IPS-20b (cell line): Measurements from ENCODE around the gene SRGAP3.

Experiments
- H3K27ac ChIP-seq: one replicate; pipeline ENCODE4 v1.5.1; 2013; ENCODE audit warnings: low read length
- H3K27me3 ChIP-seq: 2 replicates; pipeline ENCODE4 v1.6.1; 2013; ENCODE audit warnings: mild to moderate bottlenecking, low read length, inconsistent platforms; ENCODE audit not compliant: insufficient read depth
- H3K36me3 ChIP-seq: 2 replicates; pipeline ENCODE4 v1.6.1; 2013; ENCODE audit warnings: low read depth, mild to moderate bottlenecking, inconsistent platforms, low read length, moderate library complexity; ENCODE audit not compliant: insufficient read depth
- H3K4me1 ChIP-seq: 2 replicates; pipeline ENCODE4 v1.6.1; 2013; ENCODE audit warnings: mild to moderate bottlenecking, control low read depth, inconsistent platforms, low read length, moderate library complexity; ENCODE audit not compliant: insufficient read depth
- H3K4me3 ChIP-seq: 2 replicates; pipeline ENCODE4 v1.5.1; 2013; ENCODE audit warnings: mild to moderate bottlenecking, low read length, inconsistent platforms
- H3K9ac ChIP-seq: 2 replicates; pipeline ENCODE4 v1.6.1; 2013; ENCODE audit warnings: low read depth, mild to moderate bottlenecking, inconsistent platforms, low read length, moderate library complexity
- H3K9me3 ChIP-seq: 2 replicates; pipeline ENCODE4 v1.6.1; 2013; ENCODE audit warnings: mild to moderate bottlenecking, low read depth, low read length, inconsistent platforms; ENCODE audit not compliant: insufficient read depth

SRGAP3 gene

DNA sequence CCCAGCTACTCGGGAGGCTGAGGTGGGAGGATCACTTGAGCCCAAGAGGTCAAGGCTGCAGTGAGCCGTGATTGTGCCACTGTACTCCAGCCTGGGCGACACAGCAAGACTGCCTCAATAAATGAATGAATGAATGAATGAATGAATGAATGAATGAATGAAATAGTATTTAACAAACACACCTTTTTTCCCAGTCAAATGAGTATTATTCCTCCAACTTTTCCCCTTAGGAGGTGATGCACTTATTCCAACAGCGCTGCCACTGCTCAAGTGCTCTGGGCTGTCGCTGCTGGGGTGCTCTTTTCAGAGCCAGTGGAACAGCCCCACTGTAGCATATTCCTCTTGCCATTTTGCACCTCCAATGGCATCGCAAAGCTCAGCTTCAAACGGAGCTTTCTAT is 219.4 kb downstream of the SRGAP3 start:
- no peaks in the 10 kb centered on the region for H3K4me1 ChIP-seq
- H3K9ac ChIP-seq: no peak overlapping the region
- H3K4me3 ChIP-seq: no peak overlapping the region
- H3K36me3 ChIP-seq: no peaks in the 10 kb centered on the region
- H3K27ac ChIP-seq: no peak overlapping the region
- H3K27me3 ChIP-seq: no peaks in the 10 kb centered on the region
- no peaks in the 10 kb centered on the region for H3K9me3 ChIP-seq

DNA sequence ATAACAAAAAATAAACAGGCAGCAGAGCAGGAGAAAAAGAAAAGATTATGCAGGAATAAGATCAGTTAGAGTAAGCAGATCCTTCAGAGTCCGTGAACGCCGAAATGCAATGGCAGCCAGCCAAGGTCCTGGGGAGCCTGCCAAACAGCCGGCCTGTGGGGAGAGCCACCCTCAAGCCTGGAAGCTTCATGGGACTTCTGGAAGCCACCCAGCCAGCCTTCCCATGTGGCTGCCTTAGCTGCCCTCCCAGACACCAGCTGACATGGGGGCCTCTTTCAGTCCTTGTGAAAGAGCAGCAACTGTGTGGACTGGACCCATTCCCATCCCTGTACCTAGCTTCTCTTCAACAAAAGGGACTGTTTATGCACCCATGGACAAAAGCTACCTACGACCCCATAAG is 221.3 kb downstream of the SRGAP3 start:
- no peaks in the 10 kb centered on the region for H3K9me3 ChIP-seq
- H3K27me3 ChIP-seq: no peaks in the 10 kb centered on the region
- no peak overlapping the region for H3K4me3 ChIP-seq
- H3K36me3 ChIP-seq: no peaks in the 10 kb centered on the region
- no peak overlapping the region for H3K27ac ChIP-seq
- H3K9ac ChIP-seq: no peak overlapping the region
- no peaks in the 10 kb centered on the region for H3K4me1 ChIP-seq

DNA sequence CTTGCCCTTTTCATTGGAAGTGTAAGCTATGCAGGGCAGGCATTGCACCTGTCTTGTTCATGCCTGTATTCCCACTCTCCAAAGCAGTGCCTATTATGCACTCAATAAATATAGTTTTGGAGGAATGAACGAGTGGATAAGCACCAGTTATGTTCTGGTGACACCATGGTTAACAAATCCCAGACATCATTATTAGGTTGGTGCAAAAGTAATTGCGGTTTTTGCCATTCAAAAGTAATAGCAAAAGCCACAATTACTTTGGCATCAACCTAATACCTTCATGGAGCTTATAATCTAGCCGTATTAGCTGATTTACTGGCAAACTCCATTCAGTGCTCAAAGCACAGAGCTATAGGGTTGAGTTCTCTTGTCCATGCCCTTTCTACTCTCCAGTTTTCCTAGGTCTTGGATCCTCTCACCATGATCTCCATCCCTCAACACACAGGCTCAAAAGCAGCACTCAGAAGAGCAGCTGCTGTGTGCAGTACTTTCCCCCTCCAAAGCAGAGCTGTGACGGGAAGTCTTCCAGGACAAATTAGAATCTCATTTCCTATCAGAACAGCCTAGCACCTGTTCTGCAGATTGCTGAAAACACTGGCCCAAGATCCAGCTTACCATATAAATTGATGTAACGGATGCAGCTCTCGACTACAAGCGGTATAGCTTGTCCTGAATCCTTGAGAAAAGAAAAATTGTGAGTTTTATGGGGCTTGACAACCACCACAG is 223.0 kb downstream of the SRGAP3 start:
- Histone ChIP-seq H3K4me3 (no peak overlapping the region), H3K27me3 (no peaks in the 10 kb centered on the region), H3K9ac (no peak overlapping the region), H3K9me3 (no peaks in the 10 kb centered on the region), H3K36me3 (no peaks in the 10 kb centered on the region), H3K4me1 (no peaks in the 10 kb centered on the region), H3K27ac (no peak overlapping the region)

DNA sequence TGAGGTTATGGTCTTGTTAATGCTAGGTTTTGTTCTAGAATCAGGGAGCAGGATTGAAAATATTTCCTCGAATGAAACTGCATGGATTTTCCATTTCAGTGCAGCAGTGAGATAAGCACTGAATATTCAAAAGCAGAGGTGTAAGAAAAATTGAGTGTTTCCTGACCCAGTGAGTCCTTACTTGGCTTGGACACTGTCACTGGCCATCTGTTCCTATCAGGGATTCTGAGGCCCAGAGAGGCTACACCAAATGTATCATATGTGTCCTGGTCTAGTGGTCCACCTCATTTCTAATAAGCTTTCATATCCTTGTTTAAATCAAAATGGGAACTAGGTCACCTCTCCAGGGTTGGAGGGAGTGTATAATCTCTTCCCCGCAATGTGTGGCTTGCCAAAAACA is 225.1 kb downstream of the SRGAP3 start:
- Histone ChIP-seq H3K27ac (no peak overlapping the region), H3K36me3 (no peaks in the 10 kb centered on the region), H3K9ac (no peak overlapping the region), H3K9me3 (no peaks in the 10 kb centered on the region), H3K27me3 (no peaks in the 10 kb centered on the region), H3K4me3 (no peak overlapping the region), H3K4me1 (no peaks in the 10 kb centered on the region)

- H3K27me3 ChIP-seq: no peaks in the 10 kb centered on the region
- no peaks in the 10 kb centered on the region for H3K4me1 ChIP-seq
- no peak overlapping the region for H3K27ac ChIP-seq
- H3K36me3 ChIP-seq: no peaks in the 10 kb centered on the region
- H3K9me3 ChIP-seq: no peaks in the 10 kb centered on the region
- no peak overlapping the region for H3K9ac ChIP-seq
- no peak overlapping the region for H3K4me3 ChIP-seq
Observed at GRCh38 chr3:9023226-9023590, 226.2 kb downstream of the SRGAP3 start.

DNA sequence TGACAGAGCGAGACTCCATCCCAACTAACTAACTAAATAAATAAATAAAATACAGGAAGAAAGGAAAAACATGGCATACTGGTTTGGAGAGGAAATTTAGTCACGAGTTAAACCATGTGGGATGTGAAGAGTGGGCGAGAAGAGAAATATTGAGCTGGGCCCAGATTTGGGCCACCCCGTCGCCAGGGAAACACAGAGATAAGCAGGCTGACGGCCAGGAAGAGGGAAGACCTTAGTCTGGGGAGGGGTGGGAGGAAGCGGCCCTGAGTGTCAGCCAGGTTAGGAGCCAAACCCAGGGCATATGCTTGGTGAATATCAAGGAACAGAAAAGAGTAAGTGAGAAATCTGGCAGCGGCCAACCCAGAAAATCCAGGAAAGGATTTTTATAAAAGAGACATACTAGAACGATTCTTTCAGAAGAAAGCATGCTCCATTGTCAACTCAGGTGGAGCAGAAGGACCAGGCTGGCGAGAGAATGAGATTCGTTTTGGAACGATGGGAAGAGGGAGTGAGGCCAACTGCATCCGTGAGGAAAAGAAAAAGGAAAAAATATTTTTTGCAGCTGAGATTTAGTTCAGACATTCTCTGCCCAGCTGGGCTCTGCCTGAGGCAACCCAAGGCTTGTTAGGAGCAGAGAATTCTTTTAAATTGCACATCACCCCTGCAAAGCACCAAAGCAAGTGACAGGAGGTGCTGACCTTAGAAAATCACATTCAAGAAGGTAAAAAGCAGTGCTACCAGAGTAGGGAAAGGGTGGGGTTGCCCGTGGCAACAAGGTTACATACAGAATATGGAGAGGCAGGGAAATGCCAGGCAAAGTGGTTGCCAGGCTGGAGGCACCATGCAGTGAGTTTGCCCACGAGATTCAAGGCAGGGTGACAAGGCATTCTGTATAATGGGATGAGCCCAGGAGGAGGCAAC is 226.9 kb downstream of the SRGAP3 start:
- Histone ChIP-seq H3K9ac (no peak overlapping the region), H3K36me3 (no peaks in the 10 kb centered on the region), H3K4me1 (no peaks in the 10 kb centered on the region), H3K9me3 (no peaks in the 10 kb centered on the region), H3K27ac (no peak overlapping the region), H3K27me3 (no peaks in the 10 kb centered on the region), H3K4me3 (no peak overlapping the region)

GRCh38 chr3:9021271-9022009 is 228.0 kb downstream of the SRGAP3 start:
- H3K4me1 ChIP-seq: no peaks in the 10 kb centered on the region
- H3K27me3 ChIP-seq: no peaks in the 10 kb centered on the region
- no peak overlapping the region for H3K4me3 ChIP-seq
- no peaks in the 10 kb centered on the region for H3K36me3 ChIP-seq
- no peak overlapping the region for H3K9ac ChIP-seq
- H3K9me3 ChIP-seq: no peaks in the 10 kb centered on the region
- no peak overlapping the region for H3K27ac ChIP-seq

- H3K27me3 ChIP-seq: no peaks in the 10 kb centered on the region
- no peak overlapping the region for H3K9ac ChIP-seq
- H3K36me3 ChIP-seq: no peaks in the 10 kb centered on the region
- H3K27ac ChIP-seq: no peak overlapping the region
- no peak overlapping the region for H3K4me3 ChIP-seq
- H3K4me1 ChIP-seq: no peaks in the 10 kb centered on the region
- H3K9me3 ChIP-seq: no peaks in the 10 kb centered on the region
Observed at GRCh38 chr3:9020426-9020825, 229.0 kb downstream of the SRGAP3 start.

DNA sequence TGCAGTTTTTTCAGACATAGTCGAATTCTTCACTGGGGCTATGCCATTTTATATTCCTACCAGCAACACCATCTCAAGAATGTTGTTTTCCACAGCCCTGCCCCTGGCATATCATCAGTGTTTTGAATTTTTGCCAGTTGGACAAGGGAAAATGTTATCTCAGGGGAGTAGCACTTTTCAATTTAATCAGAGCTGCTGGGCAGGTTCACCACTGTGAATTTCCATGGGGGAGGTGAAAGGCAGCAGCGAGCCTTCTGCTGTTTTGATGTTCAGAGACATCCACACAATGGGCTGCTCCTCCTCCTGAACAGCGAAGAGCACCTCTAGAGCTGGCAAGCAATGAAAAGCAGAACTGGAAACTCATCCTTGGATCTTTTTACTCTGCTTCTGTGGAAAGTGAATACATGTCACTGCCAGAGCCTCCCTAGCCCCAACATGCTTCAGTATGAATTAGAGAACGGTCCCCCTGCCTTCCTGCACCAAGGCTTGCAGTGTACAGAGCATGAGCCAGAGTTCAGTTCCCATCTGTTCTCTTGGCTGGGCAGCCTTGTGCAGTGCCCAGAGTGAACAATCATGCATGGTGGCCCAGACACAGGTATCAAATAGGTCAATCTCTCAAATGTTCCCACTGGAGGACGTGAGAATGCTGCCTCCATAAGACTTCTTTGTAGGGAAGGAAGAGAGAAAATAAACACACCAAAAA is 230.0 kb downstream of the SRGAP3 start:
- Histone ChIP-seq H3K27me3 (no peaks in the 10 kb centered on the region), H3K9me3 (no peaks in the 10 kb centered on the region), H3K4me1 (no peaks in the 10 kb centered on the region), H3K36me3 (no peaks in the 10 kb centered on the region), H3K9ac (no peak overlapping the region), H3K27ac (no peak overlapping the region), H3K4me3 (no peak overlapping the region)

- Histone ChIP-seq H3K4me1 (no peaks in the 10 kb centered on the region), H3K27ac (no peak overlapping the region), H3K4me3 (no peak overlapping the region), H3K36me3 (peaks cover 9% of the 10 kb centered on the region; the same call in 1 of the 2 replicates), H3K9me3 (no peaks in the 10 kb centered on the region), H3K9ac (no peak overlapping the region), H3K27me3 (no peaks in the 10 kb centered on the region)
Observed at GRCh38 chr3:9015250-9015649, 234.2 kb downstream of the SRGAP3 start.

- Histone ChIP-seq H3K4me3 (no peak overlapping the region), H3K9me3 (no peaks in the 10 kb centered on the region), H3K9ac (no peak overlapping the region), H3K36me3 (peaks cover 9% of the 10 kb centered on the region; the same call in 1 of the 2 replicates), H3K4me1 (no peaks in the 10 kb centered on the region), H3K27me3 (no peaks in the 10 kb centered on the region), H3K27ac (no peak overlapping the region)
Observed at GRCh38 chr3:9013782-9014563, 235.5 kb downstream of the SRGAP3 start.
